WTC11 (cell line): Measurements from ENCODE around the gene LPCAT4.
"Not testable (repeated sequence)": the region's sequence is repeated elsewhere in the genome, so short reads cannot be mapped to it uniquely, and the experiment has no call there.

ENCODE experiments used
- ATF6 ChIP-seq: sonication (generic); formaldehyde crosslinking; IDR thresholded peaks from 2 replicates; pipeline ENCODE4 v1.8.1; 2023; ENCODE audit warnings: mild to moderate bottlenecking, missing genetic modification reagents
- CREB1 ChIP-seq: sonication (generic); formaldehyde crosslinking; IDR thresholded peaks from 2 replicates; pipeline ENCODE4 v1.8.0; 2023; ENCODE audit warnings: mild to moderate bottlenecking, missing genetic modification reagents
- CTCF ChIP-seq: fragments of 200-600 bp; IDR thresholded peaks from 2 replicates; pipeline ENCODE4 v1.8.0; 2022; ENCODE audit warnings: antibody characterized with exemption
- IRF1 ChIP-seq: sonication (generic); formaldehyde crosslinking; IDR thresholded peaks from 2 replicates; pipeline ENCODE4 v1.8.0; 2023; ENCODE audit warnings: missing genetic modification reagents
- JUN ChIP-seq: sonication (generic); formaldehyde crosslinking; IDR thresholded peaks from 2 replicates; pipeline ENCODE4 v1.8.0; 2023; ENCODE audit warnings: mild to moderate bottlenecking, missing genetic modification reagents
- MAX ChIP-seq: sonication (generic); formaldehyde crosslinking; IDR thresholded peaks from 2 replicates; pipeline ENCODE4 v1.8.0; 2022; ENCODE audit warnings: mild to moderate bottlenecking, missing genetic modification reagents
- NR3C1 ChIP-seq: sonication (generic); formaldehyde crosslinking; conservative IDR thresholded peaks from 2 replicates; pipeline ENCODE4 v1.8.1; 2023; ENCODE audit warnings: low read depth, mild to moderate bottlenecking, missing genetic modification reagents
- PRDM15 ChIP-seq: sonication (generic); formaldehyde crosslinking; IDR thresholded peaks from 2 replicates; pipeline ENCODE4 v1.8.0; 2022; ENCODE audit warnings: missing genetic modification reagents
- RORB ChIP-seq: fragments of 250-450 bp; sonication (Bioruptor Pico); IDR thresholded peaks from 2 replicates; pipeline ENCODE4 v1.9.0; 2021; ENCODE audit warnings: mild to moderate bottlenecking
- TEAD4 ChIP-seq: sonication (generic); formaldehyde crosslinking; IDR thresholded peaks from 2 replicates; pipeline ENCODE4 v1.8.0; 2022; ENCODE audit warnings: mild to moderate bottlenecking, missing genetic modification reagents
- ZBTB21 ChIP-seq: sonication (generic); formaldehyde crosslinking; IDR thresholded peaks from 2 replicates; pipeline ENCODE4 v1.8.1; 2023; ENCODE audit warnings: mild to moderate bottlenecking, missing genetic modification reagents, borderline replicate concordance
- ZNF671 ChIP-seq: fragments of 250-450 bp; sonication (Bioruptor Pico); IDR thresholded peaks from 2 replicates; pipeline ENCODE4 v1.8.0; 2021; ENCODE audit warnings: mild to moderate bottlenecking
- TF ChIP-seq, protein P1 (sequence below): sonication (generic); formaldehyde crosslinking; conservative IDR thresholded peaks from 2 replicates; pipeline ENCODE4 v1.8.1; 2023; ENCODE audit warnings: mild to moderate bottlenecking, low read depth, missing genetic modification reagents, moderate library complexity
- TF ChIP-seq, protein P2 (sequence below): sonication (generic); formaldehyde crosslinking; IDR thresholded peaks from 2 replicates; pipeline ENCODE4 v1.8.1; 2023; ENCODE audit warnings: mild to moderate bottlenecking, moderate library complexity, missing genetic modification reagents

- TF ChIP-seq CTCF; TEAD4 (CRISPR knock-in tag); RORB (CRISPR knock-in tag); JUN (CRISPR knock-in tag); NR3C1 (CRISPR knock-in tag); ATF6; PRDM15; CREB1 (CRISPR knock-in tag); MAX (CRISPR knock-in tag); ZNF671 (CRISPR knock-in tag); ZBTB21 (CRISPR knock-in tag); IRF1: not testable (repeated sequence)
- TF ChIP-seq, protein P1, sequence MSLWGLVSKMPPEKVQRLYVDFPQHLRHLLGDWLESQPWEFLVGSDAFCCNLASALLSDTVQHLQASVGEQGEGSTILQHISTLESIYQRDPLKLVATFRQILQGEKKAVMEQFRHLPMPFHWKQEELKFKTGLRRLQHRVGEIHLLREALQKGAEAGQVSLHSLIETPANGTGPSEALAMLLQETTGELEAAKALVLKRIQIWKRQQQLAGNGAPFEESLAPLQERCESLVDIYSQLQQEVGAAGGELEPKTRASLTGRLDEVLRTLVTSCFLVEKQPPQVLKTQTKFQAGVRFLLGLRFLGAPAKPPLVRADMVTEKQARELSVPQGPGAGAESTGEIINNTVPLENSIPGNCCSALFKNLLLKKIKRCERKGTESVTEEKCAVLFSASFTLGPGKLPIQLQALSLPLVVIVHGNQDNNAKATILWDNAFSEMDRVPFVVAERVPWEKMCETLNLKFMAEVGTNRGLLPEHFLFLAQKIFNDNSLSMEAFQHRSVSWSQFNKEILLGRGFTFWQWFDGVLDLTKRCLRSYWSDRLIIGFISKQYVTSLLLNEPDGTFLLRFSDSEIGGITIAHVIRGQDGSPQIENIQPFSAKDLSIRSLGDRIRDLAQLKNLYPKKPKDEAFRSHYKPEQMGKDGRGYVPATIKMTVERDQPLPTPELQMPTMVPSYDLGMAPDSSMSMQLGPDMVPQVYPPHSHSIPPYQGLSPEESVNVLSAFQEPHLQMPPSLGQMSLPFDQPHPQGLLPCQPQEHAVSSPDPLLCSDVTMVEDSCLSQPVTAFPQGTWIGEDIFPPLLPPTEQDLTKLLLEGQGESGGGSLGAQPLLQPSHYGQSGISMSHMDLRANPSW (CRISPR knock-in tag) = not testable (repeated sequence)
- TF ChIP-seq, protein P2, sequence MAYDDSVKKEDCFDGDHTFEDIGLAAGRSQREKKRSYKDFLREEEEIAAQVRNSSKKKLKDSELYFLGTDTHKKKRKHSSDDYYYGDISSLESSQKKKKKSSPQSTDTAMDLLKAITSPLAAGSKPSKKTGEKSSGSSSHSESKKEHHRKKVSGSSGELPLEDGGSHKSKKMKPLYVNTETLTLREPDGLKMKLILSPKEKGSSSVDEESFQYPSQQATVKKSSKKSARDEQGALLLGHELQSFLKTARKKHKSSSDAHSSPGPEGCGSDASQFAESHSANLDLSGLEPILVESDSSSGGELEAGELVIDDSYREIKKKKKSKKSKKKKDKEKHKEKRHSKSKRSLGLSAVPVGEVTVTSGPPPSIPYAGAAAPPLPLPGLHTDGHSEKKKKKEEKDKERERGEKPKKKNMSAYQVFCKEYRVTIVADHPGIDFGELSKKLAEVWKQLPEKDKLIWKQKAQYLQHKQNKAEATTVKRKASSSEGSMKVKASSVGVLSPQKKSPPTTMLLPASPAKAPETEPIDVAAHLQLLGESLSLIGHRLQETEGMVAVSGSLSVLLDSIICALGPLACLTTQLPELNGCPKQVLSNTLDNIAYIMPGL (CRISPR knock-in tag) = not testable (repeated sequence)
These were observed 14.0 kb downstream of the LPCAT4 start for GRCh38 chr15:34352996-34353395.
